Measurements from ENCODE around the gene PTPA.
A peak's percentile ranks its signal among the peaks of the same experiment; 100 is the strongest.

Gene PTPA

DNA sequence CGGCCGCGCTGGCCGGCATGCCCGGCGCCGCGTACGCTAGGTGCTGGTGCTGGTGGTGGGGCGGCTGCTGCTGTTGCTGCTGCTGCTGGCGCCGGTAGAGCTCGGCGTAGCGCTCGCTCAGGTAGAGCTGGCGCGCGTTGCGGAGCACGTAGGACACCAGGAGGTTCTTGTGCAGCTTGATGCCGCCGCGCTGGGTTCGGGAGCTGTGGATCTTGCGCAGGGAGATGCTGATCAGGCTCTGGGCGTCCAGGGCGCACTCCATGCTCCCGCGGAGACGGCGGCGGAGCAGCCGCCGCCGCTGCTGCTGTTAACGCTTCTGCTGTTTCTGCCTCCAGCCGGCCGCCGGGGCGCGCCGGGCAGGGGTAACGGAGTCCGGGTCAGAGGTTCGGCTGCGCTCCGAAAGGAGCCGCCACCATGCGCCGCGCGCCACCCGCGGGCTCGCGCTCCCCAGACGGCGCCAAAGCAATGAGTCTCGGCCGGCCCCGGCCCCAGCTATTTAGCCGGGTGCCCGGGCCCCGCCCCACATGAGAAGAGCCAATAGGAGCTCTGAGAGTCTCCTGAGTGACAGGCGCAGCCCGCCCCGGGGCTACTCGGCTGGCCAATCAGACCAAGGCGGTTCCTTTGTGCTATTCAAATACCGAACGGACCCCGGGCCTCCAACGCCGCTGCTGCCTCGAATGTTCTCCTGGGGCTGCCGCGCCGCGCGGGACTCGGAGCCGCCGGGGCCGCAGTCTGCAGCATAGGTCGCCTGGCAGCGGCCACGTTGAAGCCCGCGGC is 66.8 kb downstream of the PTPA start, which contains the start of gene IER5L:
Gene IER5L (minus strand): TSS at position 471 of the 777 bp plus-strand sequence. CDS start 209 bp downstream, at position 262.
- DNase-seq = peak; percentile 96
- peaks cover 6% of the 10 kb centered on the region; the same call in 1 of the 2 replicates for H3K79me2 ChIP-seq (ENCODE audit: low read length)
- H3K4me3 ChIP-seq (ENCODE audit: low read length) = peak within 1 kb of the TSS; percentile 86
- no peaks in the 10 kb centered on the region for H3K9me2 ChIP-seq (replicated peaks; ENCODE audit: insufficient read depth, low read length)
- no peaks in the 10 kb centered on the region for H3K36me3 ChIP-seq (replicated peaks; ENCODE audit: insufficient read depth, low read length)
- peaks cover 13% of the 10 kb centered on the region; the same call in 1 of the 2 replicates for H3K4me1 ChIP-seq (ENCODE audit: low read length)
- no peak within 1 kb of the TSS for H3K27ac ChIP-seq (ENCODE audit: low read length)
- peak within 1 kb of the TSS; percentile 77 for H2AFZ ChIP-seq (ENCODE audit: low read length)
- no peaks in the 10 kb centered on the region for H4K20me1 ChIP-seq (ENCODE audit: insufficient read depth, low read length)
- H3K4me2 ChIP-seq (ENCODE audit: low read depth, low read length) = peak within 1 kb of the TSS; percentile 100
- peak within 1 kb of the TSS; percentile 54; the same call in 1 of the 2 replicates for H3K9ac ChIP-seq (ENCODE audit: low read length)
- no peaks in the 10 kb centered on the region for H3K9me3 ChIP-seq (replicated peaks; ENCODE audit: insufficient read depth, low read length)
- H3F3A ChIP-seq (ENCODE audit: insufficient read depth, low read length) = peaks cover 27% of the 10 kb centered on the region
- H3K27me3 ChIP-seq (replicated peaks; ENCODE audit: insufficient read depth, low read length) = peaks cover 8% of the 10 kb centered on the region
- TF ChIP-seq, protein P1, sequence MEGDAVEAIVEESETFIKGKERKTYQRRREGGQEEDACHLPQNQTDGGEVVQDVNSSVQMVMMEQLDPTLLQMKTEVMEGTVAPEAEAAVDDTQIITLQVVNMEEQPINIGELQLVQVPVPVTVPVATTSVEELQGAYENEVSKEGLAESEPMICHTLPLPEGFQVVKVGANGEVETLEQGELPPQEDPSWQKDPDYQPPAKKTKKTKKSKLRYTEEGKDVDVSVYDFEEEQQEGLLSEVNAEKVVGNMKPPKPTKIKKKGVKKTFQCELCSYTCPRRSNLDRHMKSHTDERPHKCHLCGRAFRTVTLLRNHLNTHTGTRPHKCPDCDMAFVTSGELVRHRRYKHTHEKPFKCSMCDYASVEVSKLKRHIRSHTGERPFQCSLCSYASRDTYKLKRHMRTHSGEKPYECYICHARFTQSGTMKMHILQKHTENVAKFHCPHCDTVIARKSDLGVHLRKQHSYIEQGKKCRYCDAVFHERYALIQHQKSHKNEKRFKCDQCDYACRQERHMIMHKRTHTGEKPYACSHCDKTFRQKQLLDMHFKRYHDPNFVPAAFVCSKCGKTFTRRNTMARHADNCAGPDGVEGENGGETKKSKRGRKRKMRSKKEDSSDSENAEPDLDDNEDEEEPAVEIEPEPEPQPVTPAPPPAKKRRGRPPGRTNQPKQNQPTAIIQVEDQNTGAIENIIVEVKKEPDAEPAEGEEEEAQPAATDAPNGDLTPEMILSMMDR (IDR thresholded peaks at IDR 0.05; ENCODE audit: low read length) = no peak
- TF ChIP-seq EZH2 (optimal IDR thresholded peaks at IDR 0.05; ENCODE audit: low read depth, low read length) (no peak), EZH2phosphoT487 (IDR thresholded peaks at IDR 0.05; ENCODE audit: low read length) (no peak)

DNA sequence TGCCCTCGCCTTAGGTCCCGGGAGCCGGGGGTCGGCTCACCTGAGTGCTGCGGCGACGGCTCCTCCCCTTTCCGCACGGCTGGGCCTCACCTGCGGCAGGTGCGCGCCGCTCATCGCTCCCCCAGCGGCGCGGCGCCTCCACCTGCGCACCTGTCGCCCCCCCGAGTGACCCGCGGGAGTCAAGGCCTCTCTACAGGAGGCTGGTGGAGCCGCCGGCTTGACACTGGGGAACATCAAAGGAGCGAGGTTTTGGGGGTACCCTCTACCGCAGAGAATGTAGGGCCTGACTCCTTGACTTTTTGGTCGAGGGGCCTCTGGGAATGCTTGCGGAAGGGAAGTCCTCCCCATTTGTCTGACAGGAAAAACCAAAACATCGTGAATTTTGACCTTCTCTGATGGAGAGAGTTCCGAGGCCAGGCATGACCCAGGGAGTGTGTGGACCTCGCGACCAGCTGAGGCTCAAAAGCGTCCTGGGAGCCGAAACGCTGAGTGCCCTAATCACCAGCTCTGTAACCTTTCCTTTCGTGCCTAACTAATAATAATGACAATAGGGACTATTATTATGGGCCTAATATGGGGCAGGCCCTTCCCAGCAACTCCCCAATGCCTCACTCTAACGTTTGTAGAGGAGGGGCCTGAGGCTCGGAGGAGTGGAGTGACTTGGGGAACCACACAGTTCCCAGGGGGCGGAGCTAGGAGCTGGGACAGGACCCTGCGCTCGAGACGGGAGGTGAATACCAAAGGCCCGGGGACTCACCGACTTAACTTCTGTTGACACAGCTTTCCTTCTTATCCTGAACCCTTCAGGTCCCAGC is 67.6 kb downstream of the PTPA start:
- peaks cover 13% of the 10 kb centered on the region; the same call in 1 of the 2 replicates for H3K4me1 ChIP-seq (ENCODE audit: low read length)
- peak overlapping the region; percentile 77 for H2AFZ ChIP-seq (ENCODE audit: low read length)
- no peak overlapping the region for H3K9ac ChIP-seq (ENCODE audit: low read length)
- peaks cover 27% of the 10 kb centered on the region for H3F3A ChIP-seq (ENCODE audit: insufficient read depth, low read length)
- 0 out of 2 replicates have a peak, but pooled peaks cover under 1% of the 10 kb centered on the region for H3K27me3 ChIP-seq (replicated peaks; ENCODE audit: insufficient read depth, low read length)
- H4K20me1 ChIP-seq (ENCODE audit: insufficient read depth, low read length) = no peaks in the 10 kb centered on the region
- no peaks in the 10 kb centered on the region for H3K36me3 ChIP-seq (replicated peaks; ENCODE audit: insufficient read depth, low read length)
- no peak for TF ChIP-seq EZH2 (optimal IDR thresholded peaks at IDR 0.05; ENCODE audit: low read depth, low read length)
- TF ChIP-seq, protein P1 (IDR thresholded peaks at IDR 0.05; ENCODE audit: low read length) = no peak
- no peak for TF ChIP-seq EZH2phosphoT487 (IDR thresholded peaks at IDR 0.05; ENCODE audit: low read length)
- no peak for DNase-seq
- no peaks in the 10 kb centered on the region for H3K9me3 ChIP-seq (replicated peaks; ENCODE audit: insufficient read depth, low read length)
- no peak overlapping the region for H3K27ac ChIP-seq (ENCODE audit: low read length)
- peaks cover 6% of the 10 kb centered on the region; the same call in 1 of the 2 replicates for H3K79me2 ChIP-seq (ENCODE audit: low read length)
- no peaks in the 10 kb centered on the region for H3K9me2 ChIP-seq (replicated peaks; ENCODE audit: insufficient read depth, low read length)
- H3K4me2 ChIP-seq (ENCODE audit: low read depth, low read length) = peak overlapping the region; percentile 92
- peak overlapping the region; percentile 75 for H3K4me3 ChIP-seq (ENCODE audit: low read length)

DNA sequence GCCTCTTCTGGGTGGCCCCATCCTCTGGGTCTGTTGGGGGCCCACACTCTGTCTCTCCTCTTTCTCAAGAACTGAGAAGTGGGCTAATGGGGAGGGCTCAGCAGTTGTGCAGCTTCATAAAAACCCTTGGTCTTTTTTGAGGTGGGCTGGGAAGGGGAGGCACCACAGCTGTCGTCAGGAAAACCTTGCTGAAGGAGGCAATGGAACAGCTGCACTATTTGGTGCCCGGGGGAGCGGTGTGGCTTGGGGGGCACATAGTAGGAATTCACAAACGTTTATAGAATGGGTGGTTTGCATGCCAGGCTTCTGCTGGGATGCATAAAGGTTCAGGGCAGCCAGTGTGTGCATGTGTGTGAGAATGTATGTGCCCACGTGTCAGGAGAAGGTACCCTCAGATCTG is 70.0 kb downstream of the PTPA start:
- Histone ChIP-seq H3K9me2 (replicated peaks; ENCODE audit: insufficient read depth, low read length) (no peaks in the 10 kb centered on the region), H3K9me3 (replicated peaks; ENCODE audit: insufficient read depth, low read length) (no peaks in the 10 kb centered on the region)

More for the DNA sequence above, 70.0 kb downstream of the PTPA start:
- H3K4me2 ChIP-seq (ENCODE audit: low read depth, low read length) = no peak overlapping the region
- no peak overlapping the region for H3K9ac ChIP-seq (ENCODE audit: low read length)
- H3K4me1 ChIP-seq (ENCODE audit: low read length) = peaks cover 13% of the 10 kb centered on the region
- peaks cover 6% of the 10 kb centered on the region; the same call in 1 of the 2 replicates for H3K79me2 ChIP-seq (ENCODE audit: low read length)
- H3K4me3 ChIP-seq (ENCODE audit: low read length) = no peak overlapping the region
- H3K27ac ChIP-seq (ENCODE audit: low read length) = no peak overlapping the region
- no peaks in the 10 kb centered on the region for H3K27me3 ChIP-seq (replicated peaks; ENCODE audit: insufficient read depth, low read length)
- H3F3A ChIP-seq (ENCODE audit: insufficient read depth, low read length) = peaks cover 7% of the 10 kb centered on the region; the same call in 1 of the 2 replicates
- no peak for DNase-seq
- no peak overlapping the region for H2AFZ ChIP-seq (ENCODE audit: low read length)
- no peaks in the 10 kb centered on the region for H3K36me3 ChIP-seq (replicated peaks; ENCODE audit: insufficient read depth, low read length)
- H4K20me1 ChIP-seq (ENCODE audit: insufficient read depth, low read length) = no peaks in the 10 kb centered on the region
- TF ChIP-seq, protein P1 (IDR thresholded peaks at IDR 0.05; ENCODE audit: low read length) = no peak
- TF ChIP-seq EZH2phosphoT487 (IDR thresholded peaks at IDR 0.05; ENCODE audit: low read length) = no peak
- TF ChIP-seq EZH2 (optimal IDR thresholded peaks at IDR 0.05; ENCODE audit: low read depth, low read length) = no peak
